Fibroblast of skin of back (primary cell): ENCODE results near the gene MFGE8.

Source experiments
- DNase-seq: peaks from one replicate; pipeline ENCODE4 v3.0.0-alpha.2; 2013

The MFGE8 gene

DNA sequence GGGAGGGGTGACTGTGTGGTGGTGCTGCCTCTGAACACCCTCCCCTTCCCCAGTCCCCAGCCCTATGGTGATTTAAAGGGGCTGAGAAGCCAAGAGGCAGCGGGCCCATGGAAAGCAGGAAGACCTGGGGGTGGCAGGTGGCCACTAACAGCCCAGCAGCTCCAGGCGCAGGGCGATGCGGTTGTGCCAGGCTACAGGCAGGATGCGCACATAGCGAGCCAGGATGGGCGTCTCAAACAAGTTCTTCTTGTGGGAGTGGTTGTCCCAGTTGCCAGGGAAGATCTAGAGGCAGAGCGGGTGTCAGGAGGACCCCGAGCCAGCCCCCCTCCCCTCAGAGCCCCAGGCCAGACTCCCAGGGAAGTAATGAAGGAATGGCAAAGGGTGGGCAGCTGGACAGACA lies 13.9 kb downstream of the MFGE8 start:
- DNase-seq, result no peak

DNA sequence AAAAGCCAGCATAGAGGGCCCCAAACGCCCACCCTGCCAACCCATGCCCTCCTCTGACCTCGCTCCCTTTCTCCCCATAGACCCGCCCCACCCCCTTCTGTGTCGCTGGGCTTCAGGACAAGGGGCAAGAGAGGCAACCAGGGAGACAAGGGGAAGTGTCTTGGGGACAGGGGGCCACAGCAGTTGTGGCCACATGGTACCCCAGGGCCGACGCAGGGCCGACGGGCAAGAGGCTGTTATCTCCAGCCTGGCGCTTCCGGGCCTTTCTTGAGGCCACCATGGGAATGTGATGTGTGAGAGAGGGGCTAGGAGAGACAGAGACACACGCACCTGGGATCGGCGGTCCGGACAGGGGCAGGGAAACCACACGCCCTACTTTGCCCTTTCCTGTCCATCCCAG lies 14.4 kb downstream of the MFGE8 start:
- DNase-seq, result no peak

DNA sequence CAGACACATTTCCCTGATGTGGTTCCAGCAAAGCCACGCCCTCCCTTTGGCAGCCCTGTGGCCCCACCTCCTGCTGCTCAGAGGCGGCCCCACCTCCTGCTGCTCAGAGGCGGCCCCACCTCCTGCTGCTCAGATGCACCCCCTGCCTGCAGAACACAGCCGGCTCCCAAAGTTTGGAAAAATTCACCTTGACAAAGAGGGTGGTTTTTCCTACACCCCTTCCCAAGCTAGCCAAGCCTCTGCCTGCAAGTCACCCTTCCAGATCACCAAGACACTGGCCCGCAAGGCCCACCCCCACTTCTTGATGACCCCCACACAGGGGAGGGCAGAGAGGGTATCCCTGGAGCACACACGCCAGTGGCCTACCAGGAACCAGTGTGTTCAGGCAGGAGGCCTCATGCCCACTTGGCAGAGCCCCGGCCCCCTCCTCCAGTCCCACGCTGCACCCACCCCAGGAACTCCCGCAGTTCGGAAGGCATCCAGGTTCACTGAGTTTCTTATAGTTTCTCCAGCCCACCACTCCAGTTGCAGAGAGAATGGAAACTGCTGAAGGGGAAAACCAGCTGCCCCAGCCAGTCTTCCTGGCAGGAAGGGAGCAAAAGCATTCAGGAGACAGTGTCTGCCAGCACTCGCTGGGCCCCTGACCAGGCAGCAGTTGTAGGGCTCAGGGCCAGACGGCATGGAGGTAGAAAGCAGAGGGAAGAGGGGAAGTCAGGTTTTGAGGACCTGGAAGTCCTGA lies 15.6 kb downstream of the MFGE8 start:
- peak; percentile 83 for DNase-seq

DNA sequence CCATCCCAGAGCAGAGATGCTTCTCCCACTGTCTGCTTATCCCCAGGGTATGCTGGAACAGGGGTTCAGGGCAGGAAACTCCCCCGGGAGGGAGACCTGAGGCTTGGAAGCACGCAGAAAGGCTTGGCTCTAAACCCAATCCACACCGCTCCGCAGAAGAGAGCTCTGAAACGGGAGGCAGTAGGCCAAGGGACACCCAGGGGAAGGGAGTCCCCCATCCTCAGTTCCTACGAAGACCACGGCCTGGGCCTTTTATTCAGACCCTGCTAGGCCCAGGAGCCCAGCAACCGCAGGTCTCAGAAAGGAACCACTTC lies 16.1 kb downstream of the MFGE8 start:
- no peak for DNase-seq

DNA sequence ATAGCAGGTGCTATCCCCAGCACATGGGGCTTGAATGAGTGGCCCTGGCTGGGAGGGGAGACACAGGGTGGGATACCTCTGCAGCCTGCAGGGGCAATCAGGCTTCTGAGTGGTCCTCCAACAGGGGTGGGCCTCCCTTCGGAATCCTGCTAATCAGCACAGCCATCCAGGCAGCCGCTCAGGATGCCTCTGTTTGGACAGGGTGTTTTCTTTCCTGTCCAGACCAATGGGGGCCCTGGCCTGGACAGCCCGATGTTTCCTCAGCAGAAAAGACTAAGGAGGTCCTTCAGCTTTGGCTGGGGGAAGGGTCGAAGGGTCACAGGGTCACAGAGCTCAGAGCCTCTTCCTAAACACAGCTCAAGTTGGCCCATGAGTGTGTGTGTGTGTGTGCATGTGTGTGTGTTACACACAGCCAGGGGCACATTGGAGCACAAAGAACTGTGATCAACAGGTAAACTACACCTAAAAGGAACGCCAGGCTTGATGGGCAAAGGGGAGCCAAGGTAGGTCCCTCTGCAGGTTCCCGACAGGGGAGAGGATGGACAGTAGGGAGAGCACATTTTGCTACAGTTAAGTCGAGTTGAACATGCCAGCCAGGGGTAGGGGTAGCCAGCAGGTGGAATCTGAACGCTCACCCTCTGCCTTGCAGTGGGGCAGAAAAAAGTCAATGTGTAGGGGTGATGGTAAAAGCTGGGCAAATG lies 16.7 kb downstream of the MFGE8 start:
- no peak for DNase-seq

DNA sequence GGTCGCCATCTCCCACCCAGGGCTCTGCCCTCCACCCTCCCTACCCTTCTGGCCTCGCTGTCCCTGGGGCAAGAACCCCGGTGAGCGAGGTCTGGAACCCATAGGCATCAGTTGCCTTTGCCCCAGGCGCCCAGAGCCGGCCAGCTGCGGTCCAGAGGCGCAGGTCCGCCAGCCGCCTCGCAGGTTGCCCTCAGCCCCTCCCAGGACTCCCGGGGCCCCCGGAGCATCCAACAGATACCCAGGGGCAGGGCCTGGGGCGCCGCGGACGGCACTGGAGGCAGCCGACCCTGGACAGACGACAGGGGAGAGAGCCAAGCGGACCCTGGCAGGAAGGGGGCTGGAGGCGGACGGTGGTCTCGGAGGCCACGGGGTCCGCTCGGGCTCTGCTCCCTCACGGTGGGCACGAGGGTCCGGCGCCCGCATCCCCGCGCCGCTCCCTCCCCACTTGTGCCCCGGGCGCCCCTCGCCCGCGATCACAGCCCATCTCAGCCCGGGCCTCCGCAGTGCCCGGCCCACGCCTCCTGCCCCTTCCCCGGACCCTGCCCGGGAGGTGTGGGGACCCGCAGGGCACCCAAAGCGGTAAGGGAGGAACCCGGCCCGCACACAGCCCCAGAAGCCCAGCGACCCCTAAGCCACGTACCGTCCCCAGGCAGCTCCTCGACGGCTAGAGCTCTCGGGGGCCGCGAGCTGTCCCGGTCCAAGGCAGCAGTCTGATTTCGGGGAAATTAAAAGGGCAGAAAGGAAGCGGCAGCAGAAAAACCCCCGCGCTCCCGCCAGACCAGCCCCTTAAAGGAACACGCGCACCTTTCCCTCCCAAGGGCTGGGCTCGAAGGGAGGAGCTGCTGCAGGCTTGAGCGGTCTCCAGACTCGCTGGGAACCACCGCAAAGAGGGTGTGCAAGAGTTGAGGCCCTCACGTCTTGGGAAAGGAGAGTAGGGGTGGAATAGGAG lies 18.1 kb downstream of the MFGE8 start, which contains the start of gene HAPLN3:
HAPLN3 (minus strand) TSS at position 726 of the 949 bp plus-strand sequence. CDS start 8,246 bp downstream, outside the sequence.
- DNase-seq, result peak; percentile 55

DNA sequence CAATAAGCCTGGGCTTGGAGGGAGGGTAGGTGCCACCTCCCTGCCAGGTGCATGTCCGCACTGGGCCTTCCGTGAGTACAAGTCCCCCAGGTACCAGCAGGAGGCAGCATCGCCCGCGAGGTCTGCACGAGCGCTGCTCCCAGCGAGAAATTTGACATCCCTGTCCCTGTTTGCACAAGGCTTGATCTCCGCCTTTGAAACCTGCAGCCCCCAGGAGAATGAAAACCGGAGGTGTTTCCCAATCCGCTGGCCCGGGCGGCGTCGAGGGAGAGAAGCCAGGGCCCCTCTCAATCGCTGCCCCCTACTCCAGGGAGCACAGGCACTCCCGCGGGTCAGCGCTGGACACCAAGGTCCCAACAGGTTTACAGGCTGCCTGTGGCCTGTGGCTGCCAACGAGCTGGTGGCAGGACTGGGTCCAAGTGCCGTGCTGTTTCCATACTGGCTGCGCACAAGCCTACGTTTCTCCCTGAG lies 18.8 kb downstream of the MFGE8 start:
- DNase-seq, result no peak

DNA sequence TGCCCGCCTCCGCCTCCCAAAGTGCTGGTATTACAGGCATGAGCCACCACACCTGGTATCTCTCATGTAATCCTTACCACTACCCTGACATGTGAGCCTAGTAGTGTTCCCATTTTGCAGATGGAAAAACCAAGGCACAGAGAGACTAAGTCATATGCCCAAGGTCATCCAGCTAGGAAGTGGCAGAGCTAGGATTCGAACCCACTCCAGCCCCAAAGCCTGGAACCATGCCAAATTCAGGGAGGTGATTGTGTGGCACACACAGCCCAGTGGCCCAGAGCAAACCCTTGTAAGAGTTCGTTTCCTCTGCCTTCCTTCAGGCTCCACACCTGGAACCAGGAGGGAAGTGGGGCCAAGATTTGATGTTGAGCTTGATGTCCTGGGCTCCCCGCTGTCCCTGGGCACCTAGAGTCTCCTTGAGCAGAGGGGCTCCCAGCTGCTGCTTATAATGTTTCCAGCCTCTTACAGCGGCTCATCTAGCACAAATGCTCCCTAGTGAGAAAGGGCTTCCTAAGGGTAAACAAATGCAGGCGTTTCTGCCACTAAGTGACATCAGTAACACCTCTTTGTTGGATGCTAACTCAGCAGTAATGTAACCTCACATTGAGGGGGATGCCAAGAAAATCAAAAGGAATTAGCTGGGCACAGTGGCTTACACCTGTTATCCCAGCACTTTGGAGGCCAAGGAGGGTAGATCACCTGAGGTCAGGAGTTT lies 21.5 kb downstream of the MFGE8 start:
- DNase-seq, result no peak

DNA sequence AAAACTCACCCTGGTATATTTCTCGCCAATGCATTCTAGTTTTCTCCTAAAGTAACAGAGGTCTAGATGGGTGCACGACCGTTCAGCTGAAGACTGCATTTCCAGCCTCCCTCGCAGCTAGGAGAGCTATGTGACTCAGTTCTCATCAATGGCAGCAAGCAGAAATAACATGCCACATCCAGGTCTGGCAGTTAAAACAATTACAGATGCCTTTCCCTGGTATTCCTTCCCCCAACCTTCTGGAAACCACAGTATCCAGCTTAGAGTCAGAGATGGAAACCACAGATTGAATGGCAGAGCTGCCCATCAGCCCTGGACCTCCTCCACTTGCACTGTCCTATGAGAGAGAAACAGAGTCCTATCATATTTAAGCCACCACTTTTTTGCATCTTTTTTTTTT lies 22.7 kb downstream of the MFGE8 start:
- DNase-seq, result peak; percentile 89

DNA sequence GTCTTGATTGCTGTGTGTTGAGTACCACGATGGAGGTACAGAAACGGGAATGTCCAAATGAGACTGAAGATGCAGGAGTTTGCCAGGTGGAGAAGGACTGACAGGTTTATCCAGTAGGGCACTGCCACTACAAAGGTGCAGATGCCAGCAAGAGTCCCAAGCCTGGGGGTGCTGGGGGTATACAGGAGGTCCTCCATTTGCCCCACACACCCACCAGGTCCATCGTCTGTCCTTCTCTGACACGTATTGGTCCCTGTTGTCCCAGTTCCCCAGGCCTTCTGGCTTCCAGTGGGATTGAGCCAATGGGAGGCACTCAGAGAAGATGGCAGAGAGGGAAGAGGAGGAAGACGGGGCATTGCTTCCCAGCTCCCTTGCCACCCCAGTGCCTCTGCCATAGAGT lies 24.5 kb downstream of the MFGE8 start:
- DNase-seq, result no peak

DNA sequence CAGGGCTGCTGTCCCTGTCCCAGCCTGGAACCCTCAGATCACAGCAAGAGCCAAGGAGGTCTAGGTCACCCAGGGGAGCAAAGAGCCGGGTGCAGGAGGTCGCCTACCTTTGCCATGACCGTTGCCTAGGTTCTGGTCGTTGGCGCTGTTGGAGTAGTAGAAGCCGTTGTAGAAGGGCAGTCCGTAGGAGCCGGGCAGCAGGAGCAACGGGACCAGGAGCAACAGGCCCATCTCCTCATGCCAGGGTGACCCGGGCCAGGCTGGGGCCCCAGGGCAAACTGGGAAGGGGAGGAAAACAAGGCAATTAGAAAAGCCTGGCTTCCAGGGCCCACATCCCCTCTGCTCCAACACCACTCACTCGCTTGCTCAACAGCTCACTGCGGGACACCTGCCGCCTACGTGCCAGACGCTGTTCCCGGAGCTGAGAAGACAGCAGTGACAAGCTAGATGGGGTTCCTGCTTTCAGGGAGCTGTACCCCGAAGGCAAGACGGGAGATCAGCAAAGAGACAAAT lies 26.1 kb downstream of the MFGE8 start:
- DNase-seq, result no peak

DNA sequence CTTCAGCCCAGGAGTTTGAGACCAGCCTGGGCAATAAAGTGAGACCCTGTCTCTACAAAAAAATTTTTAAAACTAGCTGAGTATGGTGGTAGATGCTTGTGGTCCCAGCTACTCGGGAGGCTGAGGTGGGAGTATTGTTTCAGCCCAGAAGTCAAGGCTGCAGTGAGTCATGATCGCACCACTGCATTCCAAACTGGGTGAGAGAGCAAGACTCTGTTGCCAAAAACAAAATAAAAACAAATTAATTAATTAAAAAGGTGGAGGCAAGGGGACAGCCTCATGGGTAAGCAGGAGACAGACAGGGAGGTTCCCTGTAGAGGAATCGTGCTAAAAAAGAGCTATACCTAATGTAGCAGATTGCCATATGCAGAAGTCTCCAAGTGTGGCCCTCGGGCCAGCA lies 30.4 kb downstream of the MFGE8 start:
- DNase-seq, result peak; percentile 86

DNA sequence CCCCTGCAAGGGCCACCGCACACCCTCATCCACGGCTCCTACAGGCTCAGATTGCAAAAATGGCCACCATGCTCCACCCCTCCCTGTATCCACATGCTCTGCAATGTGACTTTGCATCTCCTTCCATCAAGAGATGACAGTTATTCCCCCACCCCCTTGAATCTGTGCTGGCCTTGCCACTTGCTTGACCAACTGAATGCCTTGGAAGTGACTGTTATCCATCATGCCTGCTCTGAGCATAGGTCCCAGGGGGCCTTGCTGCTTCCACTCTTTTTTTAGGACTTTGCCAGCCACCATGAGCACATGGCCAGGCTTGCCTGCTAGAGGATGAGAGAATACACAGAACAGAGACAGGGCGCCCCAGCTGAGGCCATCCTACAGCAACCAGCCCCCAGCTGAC lies 31.4 kb downstream of the MFGE8 start:
- DNase-seq, result peak; percentile 94

DNA sequence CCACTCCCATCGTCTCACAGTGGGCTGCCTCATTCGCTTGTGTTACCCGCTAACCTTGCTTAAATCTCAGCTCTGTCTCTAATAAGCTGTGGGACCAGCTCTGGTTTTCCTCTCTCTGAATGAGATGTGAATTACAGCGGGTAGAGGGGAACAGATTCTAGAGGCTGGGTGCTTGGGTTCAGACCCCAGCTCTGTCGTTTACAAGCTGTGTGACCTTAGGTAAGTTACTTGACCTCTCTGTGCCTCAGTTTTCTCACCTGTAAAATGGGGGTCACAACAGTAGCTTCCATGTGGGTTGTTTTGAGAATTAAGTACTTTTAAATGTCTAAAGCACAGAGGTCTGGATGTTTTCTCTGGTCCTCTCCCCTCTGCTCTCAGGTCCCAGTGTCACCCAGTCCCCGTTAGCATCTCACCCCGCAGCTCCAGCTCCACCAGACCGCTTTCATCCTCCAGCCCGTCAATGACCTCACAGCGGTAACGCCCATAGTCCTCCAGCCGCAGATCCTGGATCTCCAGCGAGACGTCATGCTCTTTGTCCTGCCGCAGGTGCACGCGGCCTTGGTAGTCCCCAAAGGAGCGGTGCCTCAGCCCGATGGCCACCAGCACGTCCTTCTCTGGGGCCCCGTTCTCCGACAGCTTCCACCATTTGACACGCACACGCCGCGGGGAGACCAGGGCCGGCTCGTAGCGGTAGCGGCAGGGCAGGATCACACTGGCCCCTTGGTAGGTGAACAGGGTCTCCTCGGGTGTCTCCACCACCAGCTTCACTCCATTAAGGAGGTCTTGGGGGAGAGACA lies 32.0 kb downstream of the MFGE8 start:
- DNase-seq, result no peak

DNA sequence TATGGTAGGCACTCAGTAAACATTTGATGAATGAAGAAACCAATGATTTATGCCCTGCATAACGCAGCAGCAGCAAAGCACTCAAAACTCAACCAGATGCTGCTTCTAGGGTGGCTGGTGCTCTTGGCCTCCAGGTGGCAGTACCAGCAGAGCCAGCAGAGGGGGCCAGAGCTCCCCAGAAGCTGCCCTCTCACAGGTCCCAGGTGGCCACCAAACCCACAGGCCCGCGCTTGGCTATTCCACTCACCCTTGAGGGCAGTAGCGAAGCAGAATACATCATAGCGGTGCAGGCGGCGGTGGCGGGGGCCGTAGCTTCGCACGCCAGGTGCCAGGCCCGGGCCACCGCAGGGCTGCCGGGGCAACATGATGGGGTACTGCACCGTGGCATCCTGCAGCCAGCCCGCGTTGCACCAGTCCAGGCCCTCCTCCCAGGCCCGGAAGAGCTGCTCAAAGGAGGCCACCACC lies 34.4 kb downstream of the MFGE8 start:
- peak; percentile 69 for DNase-seq

DNA sequence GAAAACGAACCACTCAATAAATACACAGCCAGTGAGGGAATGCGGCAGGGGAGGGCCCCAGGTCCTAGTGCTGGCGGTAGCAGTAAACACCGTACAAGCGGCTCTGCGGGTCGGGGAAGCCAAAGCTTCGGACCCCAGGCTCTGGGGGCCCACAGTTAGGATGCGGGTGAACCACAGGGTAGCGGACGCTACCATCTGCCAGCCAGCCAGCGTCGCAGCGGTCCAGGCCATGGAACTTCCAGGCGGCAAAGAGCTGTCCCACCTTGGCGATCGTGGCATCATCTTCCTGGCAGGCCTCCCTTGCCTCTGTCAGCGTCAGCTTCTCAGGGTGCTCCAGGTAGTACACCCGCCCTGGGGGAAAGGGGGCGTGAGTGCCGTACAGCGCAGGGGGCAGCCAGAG lies 35.3 kb downstream of the MFGE8 start:
- DNase-seq, result no peak

DNA sequence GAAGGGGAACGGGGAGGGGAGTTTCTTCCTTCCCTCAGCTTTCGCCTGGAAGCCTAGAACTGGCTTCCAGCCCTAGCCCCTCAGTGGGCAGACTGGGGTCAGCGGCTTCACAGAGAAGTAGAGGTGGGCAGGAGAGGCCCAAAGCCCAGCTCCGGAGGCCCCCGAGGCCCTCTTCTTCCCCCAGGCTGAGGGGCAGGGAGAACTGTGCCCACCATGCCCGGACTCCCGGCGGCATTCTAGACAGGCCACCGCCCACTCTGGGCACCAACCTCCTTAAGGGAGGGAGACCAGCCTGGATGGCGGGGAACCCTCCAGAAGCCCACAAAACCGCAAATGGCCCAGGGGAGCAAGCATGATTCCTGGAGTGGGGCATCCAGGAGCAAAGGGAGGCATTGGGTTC lies 35.8 kb downstream of the MFGE8 start:
- no peak for DNase-seq

DNA sequence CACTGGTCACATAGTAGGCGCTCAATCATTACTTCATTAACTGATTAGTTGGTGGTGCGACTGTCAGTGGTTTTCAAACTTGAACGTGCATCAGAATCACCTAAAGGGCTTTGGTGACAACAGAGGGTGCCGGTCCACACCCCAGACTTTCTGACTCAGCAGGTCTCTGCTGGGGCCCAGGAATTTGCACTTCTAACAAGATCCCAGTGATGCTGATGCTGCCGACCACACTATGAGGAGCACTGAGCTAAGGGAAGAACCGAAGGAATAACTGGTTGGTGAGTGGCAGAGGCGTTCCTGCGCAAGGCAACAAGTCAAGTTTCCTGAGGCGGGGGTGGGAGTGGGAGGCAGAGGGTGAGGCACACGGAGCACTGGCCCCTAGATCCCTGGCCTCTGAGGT lies 36.6 kb downstream of the MFGE8 start:
- peak; percentile 58 for DNase-seq

DNA sequence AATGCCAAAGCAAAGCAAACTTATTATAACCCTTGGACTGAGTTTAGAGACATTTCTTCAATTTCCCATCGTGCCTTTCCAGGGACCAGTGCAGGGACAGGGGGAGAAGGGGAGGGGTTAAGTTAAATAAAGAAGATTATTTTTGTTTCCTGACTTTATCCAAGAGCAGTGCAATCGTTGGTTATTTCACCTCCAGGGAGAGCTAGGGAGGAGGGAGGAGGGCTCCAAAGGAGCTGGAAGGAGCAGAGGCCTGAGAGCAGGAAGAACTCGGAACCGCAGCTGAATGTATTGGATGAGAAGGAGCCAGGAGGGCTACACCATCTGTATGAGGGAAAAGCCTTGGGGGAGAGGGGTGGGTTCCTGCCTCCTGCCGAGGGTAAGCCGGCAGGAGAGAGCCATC lies 38.5 kb downstream of the MFGE8 start:
- DNase-seq, result no peak

DNA sequence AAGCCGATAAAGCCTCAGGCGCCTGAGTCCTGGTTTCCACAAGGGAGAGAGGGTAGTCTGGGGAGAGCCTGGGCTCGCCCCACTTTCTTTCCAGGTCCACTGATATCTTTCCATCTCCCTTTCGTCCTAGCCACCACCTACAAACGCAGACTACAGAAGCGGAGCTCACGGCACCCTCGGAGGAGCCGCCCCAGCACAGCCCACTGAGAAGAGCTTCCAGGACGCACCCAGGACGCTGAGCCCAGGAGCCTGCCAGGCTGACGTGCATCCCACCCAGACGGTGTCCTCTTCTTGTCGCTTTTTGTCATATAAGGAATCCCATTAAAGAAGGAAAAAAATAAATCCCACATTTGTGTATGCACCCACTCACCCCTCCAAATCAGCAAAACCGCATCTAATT lies 38.9 kb downstream of the MFGE8 start:
- no peak for DNase-seq

DNA sequence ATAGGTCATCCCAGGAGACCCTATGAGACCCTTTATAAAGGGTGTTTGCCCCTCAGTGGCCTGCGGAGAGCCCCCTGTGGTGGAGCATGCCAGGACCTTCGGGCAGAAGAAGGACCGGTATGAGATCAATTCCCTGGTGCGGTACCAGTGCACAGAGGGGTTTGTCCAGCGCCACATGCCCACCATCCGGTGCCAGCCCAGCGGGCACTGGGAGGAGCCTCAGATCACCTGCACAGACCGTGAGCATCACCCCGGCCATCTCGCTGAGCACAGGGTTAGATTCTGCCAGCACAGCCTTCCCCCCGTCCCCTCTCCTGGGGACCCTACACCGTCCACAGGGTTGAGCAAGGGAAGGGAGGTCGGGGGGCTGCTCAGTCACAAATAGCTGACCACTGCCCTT lies 39.4 kb downstream of the MFGE8 start:
- no peak for DNase-seq
